HG03045 (cell line): ENCODE measurements around the gene CTPS1.

Source experiments
- ATAC-seq: cut with Tn5 transposase; IDR thresholded peaks from one replicate; pipeline ENCODE4 v1.9.1; 2021; ENCODE audit warnings: mild to moderate bottlenecking, moderate library complexity; ENCODE audit not compliant: unreplicated experiment

Gene CTPS1

GRCh38 chr1:40965531-40965930 lies 14.0 kb upstream of the CTPS1 start:
- no peak for ATAC-seq

GRCh38 chr1:40966417-40966816 lies 13.1 kb upstream of the CTPS1 start:
- no peak for ATAC-seq

- no peak for ATAC-seq
These were observed 10.1 kb upstream of the CTPS1 start for GRCh38 chr1:40969445-40969844.

GRCh38 chr1:40971966-40972365 lies 7.5 kb upstream of the CTPS1 start:
- no peak for ATAC-seq

- no peak for ATAC-seq
These were observed 5.6 kb upstream of the CTPS1 start for GRCh38 chr1:40973912-40974311.

- ATAC-seq = no peak
These were observed 4.6 kb upstream of the CTPS1 start for GRCh38 chr1:40974945-40975344.

GRCh38 chr1:40976952-40977690 lies 2.4 kb upstream of the CTPS1 start:
- ATAC-seq = no peak

GRCh38 chr1:40977716-40978115 lies 1.8 kb upstream of the CTPS1 start:
- ATAC-seq = no peak

- no peak for ATAC-seq
These were observed 633 bp upstream of the CTPS1 start for GRCh38 chr1:40978886-40979240.

GRCh38 chr1:40980068-40980452 lies 564 bp downstream of the CTPS1 start:
- peak; percentile 15 for ATAC-seq

- no peak for ATAC-seq
These were observed 1.1 kb downstream of the CTPS1 start for GRCh38 chr1:40980453-40981121.

GRCh38 chr1:40981691-40982448 lies 2.4 kb downstream of the CTPS1 start:
- ATAC-seq = no peak

- no peak for ATAC-seq
These were observed 3.2 kb downstream of the CTPS1 start for GRCh38 chr1:40982721-40983120.

GRCh38 chr1:40983286-40983685 lies 3.8 kb downstream of the CTPS1 start:
- no peak for ATAC-seq

- ATAC-seq = no peak
These were observed 4.6 kb downstream of the CTPS1 start for GRCh38 chr1:40984066-40984465.

GRCh38 chr1:40984531-40984930 lies 5.0 kb downstream of the CTPS1 start:
- ATAC-seq = no peak

GRCh38 chr1:40985161-40985560 lies 5.7 kb downstream of the CTPS1 start:
- no peak for ATAC-seq

- no peak for ATAC-seq
These were observed 6.4 kb downstream of the CTPS1 start for GRCh38 chr1:40985875-40986274.

- ATAC-seq = no peak
These were observed 6.9 kb downstream of the CTPS1 start for GRCh38 chr1:40986328-40986783.

GRCh38 chr1:40986956-40987355 lies 7.5 kb downstream of the CTPS1 start:
- ATAC-seq = no peak

- no peak for ATAC-seq
These were observed 8.2 kb downstream of the CTPS1 start for GRCh38 chr1:40987439-40988276.
